Stimulated activated naive CD8-positive, alpha-beta T cell treated with anti-CD3 and anti-CD28 coated beads, Interleukin-15, Interleukin-2, amounts not matched to agents 100 ng/mL and 50 ng/mL, for 24 hours (primary cell): ENCODE measurements around the gene PLPPR3.

ENCODE experiments used
- H3K27ac Mint-ChIP-seq: one replicate; pipeline ENCODE4 v1.8.0; 2021; ENCODE audit warnings: mild to moderate bottlenecking, mixed read lengths
- H3K27me3 Mint-ChIP-seq: one replicate; pipeline ENCODE4 v1.8.0; 2021; ENCODE audit warnings: mixed read lengths
- H3K36me3 Mint-ChIP-seq: one replicate; pipeline ENCODE4 v1.8.0; 2021; ENCODE audit warnings: low read depth, mixed read lengths
- H3K4me1 Mint-ChIP-seq: one replicate; pipeline ENCODE4 v1.8.0; 2021; ENCODE audit warnings: low read depth, mixed read lengths
- H3K4me3 Mint-ChIP-seq: one replicate; pipeline ENCODE4 v1.8.0; 2021; ENCODE audit warnings: mild to moderate bottlenecking, mixed read lengths
- H3K9me3 Mint-ChIP-seq: one replicate; pipeline ENCODE4 v1.8.0; 2021; ENCODE audit warnings: mixed read lengths

PLPPR3 gene

GRCh38 chr19:768424-768823 lies 53.3 kb downstream of the PLPPR3 start:
- Mint-ChIP-seq H3K36me3 (no peaks in the 10 kb centered on the region), H3K9me3 (no peaks in the 10 kb centered on the region), H3K4me3 (no peak overlapping the region), H3K27me3 (peaks cover 3% of the 10 kb centered on the region), H3K4me1 (peaks cover 2% of the 10 kb centered on the region), H3K27ac (no peak overlapping the region)

- no peak overlapping the region for H3K27ac Mint-ChIP-seq
- no peaks in the 10 kb centered on the region for H3K36me3 Mint-ChIP-seq
- H3K4me3 Mint-ChIP-seq: no peak overlapping the region
- H3K27me3 Mint-ChIP-seq: peaks cover 1% of the 10 kb centered on the region
- H3K4me1 Mint-ChIP-seq: peaks cover under 1% of the 10 kb centered on the region
- H3K9me3 Mint-ChIP-seq: no peaks in the 10 kb centered on the region
These were observed 56.5 kb downstream of the PLPPR3 start for GRCh38 chr19:765179-765738.

DNA sequence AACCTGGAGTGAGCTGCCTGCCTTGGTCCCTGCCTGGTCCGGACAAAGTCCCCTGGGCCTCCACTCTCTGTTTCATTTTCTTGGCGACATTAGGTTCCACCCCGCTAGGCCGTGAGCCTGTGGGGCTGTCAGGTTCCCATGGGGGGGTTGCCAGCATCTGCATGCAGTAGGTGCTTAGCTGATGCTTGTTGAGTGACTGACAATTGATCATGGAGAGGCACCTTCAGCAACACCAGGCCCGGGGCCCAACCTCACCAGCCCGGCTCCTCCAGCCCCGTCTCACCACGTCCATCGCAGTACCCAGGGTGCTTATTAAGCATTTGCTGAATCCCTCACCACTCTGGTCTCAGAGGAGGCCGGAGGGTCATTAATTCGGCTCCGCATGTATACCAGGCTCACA lies 57.5 kb downstream of the PLPPR3 start:
- Mint-ChIP-seq H3K27me3 (no peaks in the 10 kb centered on the region), H3K4me3 (no peak overlapping the region), H3K9me3 (peaks cover 4% of the 10 kb centered on the region), H3K4me1 (no peaks in the 10 kb centered on the region), H3K36me3 (no peaks in the 10 kb centered on the region), H3K27ac (no peak overlapping the region)

GRCh38 chr19:763869-764268 lies 57.9 kb downstream of the PLPPR3 start:
- Mint-ChIP-seq H3K4me1 (no peaks in the 10 kb centered on the region), H3K27me3 (no peaks in the 10 kb centered on the region), H3K27ac (no peak overlapping the region), H3K9me3 (peaks cover 4% of the 10 kb centered on the region), H3K4me3 (no peak overlapping the region), H3K36me3 (no peaks in the 10 kb centered on the region)

- no peaks in the 10 kb centered on the region for H3K27me3 Mint-ChIP-seq
- no peak overlapping the region for H3K4me3 Mint-ChIP-seq
- H3K9me3 Mint-ChIP-seq: peaks cover 4% of the 10 kb centered on the region
- H3K4me1 Mint-ChIP-seq: no peaks in the 10 kb centered on the region
- no peaks in the 10 kb centered on the region for H3K36me3 Mint-ChIP-seq
- no peak overlapping the region for H3K27ac Mint-ChIP-seq
These were observed 58.6 kb downstream of the PLPPR3 start for GRCh38 chr19:763181-763580.
